NCI-H1105 (cell line): ENCODE measurements around the gene MED27.

Source experiments
- DNase-seq: peaks from one replicate; lab custom pipeline; 2025; lab: John Stamatoyannopoulos, UW

The MED27 gene

GRCh38 chr9:131965103-131965502 lies 114.6 kb downstream of the MED27 start:
- DNase-seq: no peak

DNA sequence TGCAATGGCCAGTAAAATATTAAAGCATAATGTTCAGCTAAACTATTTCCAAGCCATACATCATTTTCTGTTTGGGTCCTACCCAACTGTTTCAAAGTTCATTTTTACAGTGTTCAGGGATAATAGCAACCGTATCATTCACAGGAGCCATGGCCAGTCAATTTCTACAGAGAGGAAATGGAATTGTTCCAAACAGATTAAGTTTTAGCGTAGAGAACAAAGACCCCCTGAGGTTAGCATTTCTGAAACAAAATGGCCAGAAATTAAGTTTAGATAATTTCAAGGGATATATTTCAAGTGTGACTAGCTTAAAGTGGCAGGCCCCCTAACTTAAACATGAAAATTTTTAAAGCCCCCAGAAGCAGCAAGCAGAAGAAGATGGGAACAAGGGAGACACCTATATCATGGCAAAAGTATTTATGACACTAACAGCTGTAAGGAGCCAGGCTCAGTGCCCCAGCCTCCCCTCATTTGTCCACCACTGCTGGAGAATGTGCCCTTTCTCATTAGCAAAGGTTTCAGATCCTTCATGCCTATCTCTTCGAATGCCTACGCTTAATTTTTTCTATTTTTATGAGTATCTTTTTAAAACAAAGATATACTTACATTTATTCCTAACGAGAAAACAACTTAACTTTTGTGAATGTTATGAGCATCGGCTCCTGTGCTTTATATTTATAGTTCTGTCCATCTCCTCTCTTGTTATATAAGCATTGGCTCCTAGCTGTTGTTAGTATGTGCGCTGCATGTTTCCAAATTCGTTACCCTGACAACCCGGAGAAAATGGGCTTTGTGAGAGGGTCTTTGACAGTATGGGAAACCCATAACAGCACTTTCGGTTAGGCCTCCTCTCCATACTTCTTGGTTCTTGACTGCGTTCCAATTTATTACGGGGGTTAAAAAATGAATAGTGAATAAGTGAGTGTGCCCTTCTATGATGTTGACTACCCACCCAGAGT lies 116.3 kb downstream of the MED27 start:
- DNase-seq: no peak

DNA sequence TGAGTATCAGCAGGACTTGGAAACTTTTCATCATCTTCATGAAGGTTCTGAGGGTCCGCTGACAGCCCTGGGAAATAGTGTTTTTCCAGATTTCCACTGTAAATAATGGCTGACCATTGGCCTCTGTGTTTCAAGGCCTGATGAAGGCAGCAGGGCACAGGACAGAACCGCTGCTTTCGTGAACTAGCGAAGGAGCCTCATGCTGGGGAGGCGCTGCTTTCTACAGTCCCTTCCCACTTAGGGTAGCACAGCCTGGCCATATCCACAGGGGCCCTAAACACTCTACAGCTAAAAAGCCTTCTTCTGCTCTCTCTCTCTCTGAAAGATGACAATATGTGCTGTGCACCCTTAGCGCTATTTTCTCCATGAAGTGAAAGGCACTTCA lies 118.2 kb downstream of the MED27 start:
- DNase-seq: no peak

DNA sequence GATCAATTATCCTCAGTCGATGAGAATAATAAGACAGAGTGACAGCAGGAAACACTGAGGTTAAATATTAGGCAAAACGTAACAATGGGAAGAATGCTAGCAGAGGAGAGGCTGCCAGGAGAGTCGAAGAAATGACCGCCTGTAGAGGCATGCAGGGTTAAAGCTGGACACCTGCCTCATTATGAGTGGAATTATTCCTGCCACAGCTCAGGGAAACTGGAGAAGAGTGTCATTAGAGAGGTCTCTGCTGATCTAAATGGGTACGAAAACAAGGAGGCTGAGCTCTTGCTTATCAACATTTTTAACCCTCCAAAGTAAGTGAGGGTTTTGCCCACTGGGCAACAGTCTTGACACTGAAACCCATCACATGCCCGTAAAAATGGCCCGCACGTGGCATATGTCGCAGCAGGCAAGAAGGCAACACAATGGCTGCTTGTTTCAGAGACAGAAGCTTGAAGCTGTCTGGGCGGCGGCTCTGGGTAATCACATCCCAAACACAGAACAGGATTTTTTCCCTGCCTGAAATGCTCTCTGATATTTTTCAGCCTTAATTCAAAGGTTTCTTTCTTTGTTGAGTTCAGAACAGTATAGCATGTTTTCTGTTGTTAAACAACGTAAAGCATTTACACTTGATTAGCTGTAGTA lies 118.7 kb downstream of the MED27 start:
- no peak for DNase-seq

DNA sequence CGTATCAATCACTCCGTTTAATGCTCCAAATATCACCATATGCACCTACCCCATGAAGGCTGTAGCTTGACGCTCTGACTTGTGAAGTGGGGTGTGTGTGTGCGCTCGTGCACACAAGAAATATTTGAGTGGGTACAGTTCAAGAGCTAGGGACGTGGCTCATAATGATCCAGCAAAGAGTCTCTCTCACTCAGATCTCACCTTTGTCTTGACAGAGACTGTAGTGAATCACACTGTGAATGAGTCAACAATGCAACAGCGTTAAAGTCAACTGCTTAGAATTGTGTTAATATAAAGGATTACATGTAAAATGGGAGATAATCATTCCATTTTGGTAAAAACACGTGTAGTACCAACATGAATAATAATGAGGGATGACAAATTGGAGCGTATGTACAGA lies 119.4 kb downstream of the MED27 start:
- no peak for DNase-seq

DNA sequence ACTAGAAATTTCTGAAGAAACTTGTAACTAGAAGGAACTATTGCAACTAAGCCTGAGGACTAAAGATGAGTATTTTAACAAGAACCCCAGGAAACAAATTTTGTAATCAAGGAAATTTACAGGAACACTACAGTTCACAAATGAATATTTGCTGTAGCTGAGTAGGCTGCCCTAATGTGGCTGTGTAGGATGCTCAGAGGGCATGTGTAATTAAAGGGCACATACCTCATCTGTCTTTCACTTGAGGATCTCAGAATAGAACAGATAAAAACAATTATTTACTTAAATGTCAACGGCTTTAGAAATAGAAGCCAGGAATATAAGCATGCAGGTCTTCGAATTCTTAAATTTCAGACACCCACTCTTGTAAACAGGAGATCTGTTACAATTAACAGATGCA lies 119.8 kb downstream of the MED27 start:
- DNase-seq: no peak

DNA sequence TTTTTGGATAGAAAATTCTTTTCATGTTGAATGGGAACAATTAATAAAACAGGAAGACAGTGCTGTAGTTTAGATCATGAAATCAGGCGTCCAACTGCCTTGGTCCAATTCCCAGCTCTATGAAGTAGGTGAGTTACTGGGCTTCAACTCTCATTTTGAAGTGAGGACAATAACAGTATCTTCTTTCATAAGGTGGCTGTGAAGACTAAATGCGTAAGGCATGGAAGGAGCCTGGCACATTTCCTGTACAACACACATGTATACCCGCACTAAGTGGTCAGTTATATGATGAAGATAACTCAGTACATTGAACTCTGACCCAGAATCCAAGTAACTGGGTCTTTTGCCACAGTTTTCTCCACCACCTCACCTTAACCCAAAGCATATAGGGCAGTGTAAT lies 120.6 kb downstream of the MED27 start:
- DNase-seq: no peak

DNA sequence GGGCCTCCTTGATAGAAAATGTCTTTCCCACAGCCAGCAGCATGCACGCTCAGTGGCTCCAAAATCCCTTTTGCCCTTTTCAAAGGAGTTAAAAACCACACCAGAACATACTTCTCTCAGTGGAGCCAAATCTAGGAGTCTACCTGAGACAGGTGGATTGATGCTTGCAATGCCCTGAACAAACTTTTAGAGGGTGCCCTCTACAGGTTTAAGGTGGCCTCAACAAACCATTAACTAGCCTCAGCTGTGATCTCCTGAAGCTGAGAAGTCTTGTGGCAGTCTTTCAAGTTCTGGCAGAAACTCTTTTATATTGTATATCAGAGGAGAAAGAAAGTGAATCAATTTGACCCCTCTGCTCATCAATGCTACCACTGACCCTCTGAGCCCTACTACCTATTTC lies 125.4 kb downstream of the MED27 start:
- peak; percentile 23 for DNase-seq

DNA sequence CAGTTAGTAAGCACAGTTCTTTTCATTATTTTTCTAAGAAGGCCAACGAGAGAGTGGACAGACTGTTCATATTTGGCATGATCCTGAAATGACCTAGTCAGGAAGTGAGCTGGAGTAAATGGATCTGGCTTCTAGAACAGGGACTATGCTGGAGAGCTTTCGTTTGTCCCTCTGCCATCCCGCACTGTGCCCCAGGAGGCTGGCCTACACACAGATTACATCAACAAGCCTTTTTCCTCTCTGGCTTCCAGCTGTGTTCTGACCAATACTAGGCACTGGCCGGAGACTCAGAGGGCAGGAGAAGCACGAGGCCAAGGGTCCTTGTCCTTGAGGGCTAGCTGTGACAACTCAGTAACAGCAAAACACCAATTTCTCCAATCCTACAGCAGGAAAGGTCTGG lies 127.8 kb downstream of the MED27 start:
- no peak for DNase-seq

- no peak for DNase-seq
Measured at GRCh38 chr9:131951155-131951554, 128.5 kb downstream of the MED27 start.

DNA sequence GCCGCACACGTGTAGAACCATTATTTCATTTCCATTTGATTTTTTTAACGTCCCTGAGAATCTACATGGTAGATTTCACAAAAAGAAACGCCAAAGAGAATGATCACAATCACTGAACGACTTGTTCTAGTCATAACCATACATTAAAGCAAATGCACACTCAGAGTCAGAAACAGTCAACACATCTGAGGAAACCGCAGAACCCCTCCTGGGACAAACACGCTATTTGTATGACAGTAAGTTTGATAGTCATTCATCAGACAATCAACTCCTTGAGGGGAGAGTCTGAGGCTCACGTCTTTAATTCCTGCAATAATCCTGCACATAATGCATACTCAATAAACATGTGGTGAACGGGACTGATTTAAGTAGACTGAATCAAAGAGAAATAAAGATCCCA lies 129.2 kb downstream of the MED27 start:
- DNase-seq: no peak

GRCh38 chr9:131946180-131946579 lies 133.5 kb downstream of the MED27 start:
- DNase-seq: no peak

GRCh38 chr9:131943351-131943841 lies 136.3 kb downstream of the MED27 start:
- DNase-seq: no peak

DNA sequence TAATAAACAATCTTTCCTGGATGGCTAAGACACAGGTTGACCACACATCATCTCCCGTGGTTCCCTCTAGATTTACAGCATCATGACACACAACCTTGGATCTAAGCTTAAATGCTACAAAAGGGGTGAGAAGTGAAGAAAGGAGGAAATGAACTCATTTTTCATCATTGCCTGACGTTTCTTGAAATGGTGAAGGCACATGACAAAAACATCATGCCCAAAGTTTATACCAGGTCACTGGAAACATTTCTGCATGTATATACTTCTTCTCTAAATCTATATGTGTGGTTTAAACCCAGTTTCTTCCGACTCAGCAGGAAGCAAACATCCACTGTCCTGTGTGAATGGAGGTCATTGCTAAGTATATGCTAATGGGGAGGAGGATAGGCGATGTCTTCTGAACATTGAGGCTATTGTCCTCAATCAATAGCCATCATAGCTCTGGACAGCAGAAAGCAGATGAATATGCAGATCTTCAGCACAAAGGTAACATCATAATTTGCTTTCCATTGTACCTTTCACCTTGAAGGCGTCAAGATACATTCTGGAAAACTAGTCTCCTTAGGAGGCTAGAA lies 137.4 kb downstream of the MED27 start:
- DNase-seq: no peak

DNA sequence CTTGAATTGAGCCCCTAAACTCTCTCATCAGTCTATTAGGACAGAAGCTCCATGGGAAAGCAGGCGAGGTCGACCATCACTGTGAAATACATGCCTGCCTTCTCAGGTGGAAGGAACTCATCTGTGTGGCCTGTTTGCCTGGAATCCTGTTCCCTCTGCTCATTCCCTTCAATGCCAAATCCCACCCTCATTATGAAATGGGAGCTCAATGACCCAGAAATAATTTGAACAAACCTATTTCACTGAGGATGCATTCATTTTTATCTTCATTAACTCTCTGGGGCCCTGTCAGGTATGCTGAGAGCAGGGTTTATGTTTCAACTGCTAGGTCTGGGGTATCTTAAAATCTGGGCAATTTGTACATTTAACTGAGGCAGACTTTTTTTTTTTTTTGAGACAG lies 142.2 kb downstream of the MED27 start:
- DNase-seq: no peak

GRCh38 chr9:131936929-131937328 lies 142.7 kb downstream of the MED27 start:
- DNase-seq: no peak

- no peak for DNase-seq
Measured at GRCh38 chr9:131934673-131935072, 145.0 kb downstream of the MED27 start.

DNA sequence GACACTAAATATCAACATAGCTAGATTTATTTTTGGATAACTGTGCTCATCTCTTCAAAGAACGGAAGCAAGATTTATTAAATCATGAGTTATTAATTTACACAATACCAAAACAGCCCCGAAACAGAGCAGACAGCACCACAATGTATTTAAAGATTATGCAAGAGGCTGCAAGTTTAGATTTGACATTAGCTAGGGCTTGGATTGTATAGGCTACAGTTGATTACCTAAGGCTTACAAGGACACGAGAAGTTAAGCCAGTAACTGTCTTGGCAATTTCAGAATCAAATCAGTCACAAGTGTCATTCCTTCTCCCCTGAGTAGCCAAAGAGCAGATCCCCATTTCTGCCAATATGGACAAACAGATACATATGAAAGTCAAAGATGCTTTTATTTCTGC lies 152.6 kb downstream of the MED27 start:
- no peak for DNase-seq

- DNase-seq: no peak
Measured at GRCh38 chr9:131926360-131926922, 153.2 kb downstream of the MED27 start.

DNA sequence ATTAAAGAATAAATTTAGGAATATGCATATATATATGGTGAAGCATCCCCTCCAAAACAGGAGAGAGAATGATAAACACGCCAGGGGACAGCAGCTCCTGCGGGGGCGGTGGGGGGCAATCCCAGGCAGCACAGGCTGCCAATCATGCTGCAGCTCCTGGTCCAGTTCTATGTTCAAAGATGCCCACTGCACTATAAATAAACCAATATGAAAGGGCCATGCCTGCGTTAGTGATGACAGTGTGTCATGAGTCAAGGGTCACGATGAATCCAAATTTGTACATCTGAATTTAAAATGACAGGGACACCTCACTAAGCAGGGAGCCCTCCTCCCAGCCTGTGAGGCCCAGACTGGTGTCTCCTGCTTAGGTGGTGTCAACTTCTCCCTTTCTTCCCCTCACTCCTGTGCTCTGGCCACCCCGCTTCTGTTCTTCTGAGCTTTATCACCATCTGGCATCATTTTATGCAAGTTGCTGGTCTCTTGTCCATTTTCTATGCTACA lies 153.9 kb downstream of the MED27 start:
- DNase-seq: no peak

DNA sequence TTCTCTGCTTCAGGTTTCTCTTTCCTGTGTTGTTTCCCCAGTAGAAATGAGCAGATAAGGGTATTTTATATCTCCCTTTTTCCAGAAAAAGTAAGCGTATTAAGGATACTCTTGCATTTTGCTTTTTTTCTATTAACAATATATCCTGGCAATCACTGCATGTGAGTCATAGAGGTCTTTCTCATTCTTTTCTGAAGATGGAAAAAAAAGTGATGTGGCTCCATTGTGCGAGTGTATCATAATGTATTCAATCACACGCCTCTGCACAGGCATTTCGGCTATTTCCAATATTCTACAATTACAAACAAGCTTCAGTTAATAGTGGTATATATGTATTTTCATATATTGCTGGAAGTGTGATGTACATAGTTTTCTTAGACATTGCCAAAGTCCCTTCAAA lies 155.9 kb downstream of the MED27 start:
- no peak for DNase-seq

- no peak for DNase-seq
Measured at GRCh38 chr9:131923132-131923671, 156.5 kb downstream of the MED27 start.
